HG02970 (cell line): ENCODE results near the gene B3GALT6.
A peak's percentile ranks its signal among the peaks of the same experiment; 100 is the strongest.

ENCODE experiments used
- ATAC-seq: cut with Tn5 transposase; IDR thresholded peaks from one replicate; pipeline ENCODE4 v1.9.1; 2021; ENCODE audit warnings: mild to moderate bottlenecking, moderate library complexity, moderate number of reproducible peaks; ENCODE audit not compliant: unreplicated experiment, low FRiP score

B3GALT6 gene

DNA sequence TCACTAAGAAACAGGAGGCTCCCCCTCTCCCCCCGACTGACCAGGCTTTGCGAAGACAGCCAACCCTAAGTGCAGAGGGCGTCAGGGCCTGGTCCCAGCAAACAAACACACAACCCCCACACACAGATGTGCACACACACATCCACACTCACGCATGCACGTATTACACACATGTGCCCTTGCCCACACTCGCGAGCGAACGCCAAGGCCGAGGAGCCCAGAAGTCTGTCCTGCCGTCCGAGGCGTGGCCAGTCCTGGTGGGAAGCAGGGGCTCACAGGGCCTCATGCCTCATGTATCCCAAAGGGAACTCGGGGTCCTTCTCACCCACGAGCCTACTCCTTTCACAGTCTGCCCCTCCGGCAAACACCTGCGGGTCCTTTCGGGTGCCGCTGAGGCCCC, 2.3 kb upstream of the B3GALT6 start:
- no peak for ATAC-seq

DNA sequence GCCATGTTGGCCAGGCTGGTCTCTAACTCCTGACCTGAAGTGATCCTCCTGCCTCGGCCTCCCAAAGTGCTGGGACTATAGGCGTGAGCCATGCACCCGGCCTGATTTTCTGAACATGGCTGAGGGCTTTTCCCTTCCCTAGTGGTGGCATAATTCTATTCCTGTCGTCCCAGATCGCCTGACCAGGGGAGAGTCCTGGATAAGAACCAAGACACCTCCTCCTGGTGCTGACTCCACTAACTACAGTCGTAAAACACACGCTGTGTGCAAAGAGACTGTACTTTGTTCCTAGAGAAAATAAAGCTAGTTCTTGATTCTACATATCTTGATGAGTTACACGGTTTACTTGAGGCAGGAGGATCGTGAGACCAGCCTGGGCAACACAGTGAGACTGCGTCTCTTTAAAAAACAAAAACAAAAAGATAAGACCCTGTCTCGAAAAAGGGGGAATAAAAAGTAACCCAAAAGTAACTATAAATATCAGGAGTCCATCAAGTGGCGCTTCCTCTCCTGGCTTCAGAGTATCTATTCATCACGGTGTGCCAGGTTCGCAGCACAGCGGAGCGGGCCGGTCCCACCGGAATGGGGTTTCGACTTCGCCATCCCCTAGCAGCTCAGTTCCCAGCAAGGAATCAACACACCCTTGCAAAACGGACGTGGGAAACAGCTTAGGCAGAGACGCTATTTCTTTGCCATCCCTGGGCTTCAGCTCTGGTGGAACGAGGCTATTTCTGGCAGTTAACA, 1.2 kb upstream of the B3GALT6 start:
- ATAC-seq, result no peak

DNA sequence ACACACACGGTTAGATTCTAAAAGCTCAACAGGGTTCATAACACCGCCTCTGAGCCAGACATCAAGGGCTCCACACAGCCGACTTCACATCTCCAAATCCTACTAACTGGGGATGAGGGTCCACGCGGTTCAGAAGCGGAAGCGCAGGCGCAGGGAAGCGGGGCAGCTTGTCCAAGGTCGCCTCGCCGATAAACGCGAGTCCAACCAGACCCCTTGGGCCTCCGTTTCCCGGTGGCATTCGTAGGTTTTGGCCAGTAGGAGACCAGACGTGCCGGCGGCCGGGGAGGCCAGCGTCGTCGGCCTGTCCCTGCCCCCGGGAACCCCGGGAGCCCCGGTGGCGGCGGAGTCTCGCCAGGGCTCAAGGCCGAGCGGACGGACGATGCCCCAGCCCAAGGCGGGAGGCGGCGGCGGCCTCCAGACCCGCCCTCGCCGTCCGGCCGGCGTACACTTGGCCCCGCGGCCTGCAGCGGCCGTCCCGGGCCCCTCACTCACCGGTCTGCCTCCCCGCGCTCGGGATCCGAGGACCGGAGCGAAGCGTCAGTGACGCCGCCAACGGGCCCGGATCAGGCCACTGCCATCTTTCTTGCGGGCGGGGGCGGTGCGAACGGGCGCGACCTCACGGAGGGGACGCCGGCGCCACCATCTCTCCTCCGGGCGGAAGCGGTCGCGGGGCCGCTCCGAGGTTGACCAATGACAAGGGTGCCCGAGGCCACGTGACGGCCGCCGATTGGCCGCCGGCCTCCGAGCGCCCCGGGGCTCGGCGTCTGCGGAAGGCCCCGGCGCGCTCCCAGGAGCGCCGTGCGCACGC, 433 bp upstream of the B3GALT6 start, which contains the start of gene SDF4:
TSS of gene SDF4 (minus strand) at position 602 of the 808 bp plus-strand sequence. CDS start 3,229 bp downstream, outside the sequence.
- peak; percentile 94 for ATAC-seq

DNA sequence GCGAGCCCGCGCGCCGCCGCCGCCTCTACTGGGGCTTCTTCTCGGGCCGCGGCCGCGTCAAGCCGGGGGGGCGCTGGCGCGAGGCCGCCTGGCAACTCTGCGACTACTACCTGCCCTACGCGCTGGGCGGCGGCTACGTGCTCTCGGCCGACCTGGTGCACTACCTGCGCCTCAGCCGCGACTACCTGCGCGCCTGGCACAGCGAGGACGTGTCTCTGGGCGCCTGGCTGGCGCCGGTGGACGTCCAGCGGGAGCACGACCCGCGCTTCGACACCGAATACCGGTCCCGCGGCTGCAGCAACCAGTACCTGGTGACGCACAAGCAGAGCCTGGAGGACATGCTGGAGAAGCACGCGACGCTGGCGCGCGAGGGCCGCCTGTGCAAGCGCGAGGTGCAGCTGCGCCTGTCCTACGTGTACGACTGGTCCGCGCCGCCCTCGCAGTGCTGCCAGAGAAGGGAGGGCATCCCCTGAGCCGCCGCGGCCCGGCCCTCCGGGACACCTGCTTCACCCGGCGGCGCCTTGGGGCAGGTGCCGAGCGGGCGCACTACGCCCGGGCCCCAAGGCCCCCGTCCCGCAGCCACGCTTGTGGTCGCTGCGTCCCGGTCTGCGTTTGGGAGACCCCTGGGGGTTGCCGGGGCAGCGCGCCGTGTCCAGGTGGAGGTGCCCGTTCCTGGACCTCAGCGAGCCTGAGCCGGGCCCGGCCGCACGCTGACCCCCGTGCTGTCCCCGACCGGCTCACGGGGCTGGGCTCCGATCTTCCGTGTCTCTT, 944 bp downstream of the B3GALT6 start:
- no peak for ATAC-seq

DNA sequence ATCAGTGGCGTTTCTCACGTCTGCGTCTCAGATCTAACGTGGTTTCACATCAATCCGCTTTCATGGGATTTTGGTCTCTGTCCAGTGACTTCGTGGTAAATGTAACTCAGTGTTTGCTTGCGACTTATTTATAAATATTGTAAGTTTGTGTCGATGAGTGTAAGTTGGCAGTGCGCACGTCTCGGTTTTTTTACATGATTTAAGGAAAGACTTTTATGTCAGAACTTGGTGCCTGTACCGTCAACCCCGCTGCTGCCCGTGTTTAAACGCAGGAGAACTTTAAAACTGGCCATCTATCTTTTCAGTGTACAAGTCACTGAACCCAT, 1.5 kb downstream of the B3GALT6 start:
- no peak for ATAC-seq

DNA sequence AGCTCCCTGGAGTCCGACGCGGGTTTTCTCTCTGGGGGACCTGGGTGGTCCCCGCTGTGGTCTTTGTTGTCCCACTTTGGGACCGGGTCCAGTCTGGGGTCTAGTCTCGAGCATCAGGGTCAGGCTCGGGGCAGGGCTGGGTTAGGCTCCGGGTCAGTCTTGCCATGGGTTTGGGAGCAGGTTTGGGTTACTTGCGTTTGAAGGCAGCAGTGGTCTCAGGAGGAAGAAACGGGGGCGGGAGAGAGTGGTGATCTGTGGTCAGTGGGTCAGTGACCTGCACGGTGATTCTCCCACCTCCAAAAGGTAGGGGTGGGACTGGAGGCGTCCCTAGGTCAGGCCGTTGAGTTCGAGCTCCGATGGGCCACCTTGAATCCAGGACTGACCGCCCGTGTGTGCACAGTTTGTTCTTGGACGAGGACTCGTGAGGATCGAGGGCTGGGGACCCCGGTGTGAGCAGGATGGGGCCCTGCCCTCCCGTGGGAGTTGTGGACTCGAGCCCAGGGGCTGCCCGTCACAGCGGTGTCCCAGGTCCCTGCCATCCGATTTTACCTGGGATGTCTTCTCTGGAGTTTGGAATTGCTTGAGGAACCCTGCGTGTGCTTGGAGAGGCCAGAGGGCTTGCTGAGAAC, 2.3 kb downstream of the B3GALT6 start:
- no peak for ATAC-seq

DNA sequence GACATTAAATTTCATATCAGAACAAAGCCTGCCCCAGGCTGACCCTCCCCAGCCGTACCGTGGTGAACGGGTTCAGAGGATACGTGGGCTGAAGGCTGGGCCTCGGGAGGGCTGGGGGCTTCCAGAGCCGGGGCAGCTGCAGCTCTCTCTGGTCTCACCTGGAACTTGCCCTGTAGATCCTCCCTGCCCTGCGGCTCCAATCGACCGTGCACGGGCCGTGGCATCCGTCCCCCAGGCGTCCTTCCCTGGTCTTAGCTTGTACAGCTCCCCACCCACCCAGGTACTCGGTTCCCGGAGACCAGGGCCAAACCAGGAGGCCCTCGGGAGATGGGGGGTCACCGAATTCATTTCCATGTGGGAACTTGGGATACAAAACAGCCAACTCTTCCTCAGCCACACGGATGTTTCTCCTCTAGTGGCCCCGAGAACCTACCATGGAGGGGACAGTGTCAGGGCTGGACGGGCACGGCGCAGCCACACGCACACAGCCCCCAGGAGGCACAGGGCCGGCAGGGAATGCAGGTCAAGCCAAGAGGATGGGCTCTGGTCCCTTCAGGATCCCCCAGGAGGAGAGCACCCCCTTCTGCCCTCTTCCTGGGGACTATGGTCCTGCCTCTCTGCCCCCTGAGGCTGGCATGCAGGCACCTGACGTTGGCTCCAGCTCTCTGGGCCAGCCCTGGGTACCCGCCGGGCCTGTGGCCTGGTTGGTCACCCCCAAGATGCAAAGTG, 3.1 kb downstream of the B3GALT6 start:
- ATAC-seq, result no peak

DNA sequence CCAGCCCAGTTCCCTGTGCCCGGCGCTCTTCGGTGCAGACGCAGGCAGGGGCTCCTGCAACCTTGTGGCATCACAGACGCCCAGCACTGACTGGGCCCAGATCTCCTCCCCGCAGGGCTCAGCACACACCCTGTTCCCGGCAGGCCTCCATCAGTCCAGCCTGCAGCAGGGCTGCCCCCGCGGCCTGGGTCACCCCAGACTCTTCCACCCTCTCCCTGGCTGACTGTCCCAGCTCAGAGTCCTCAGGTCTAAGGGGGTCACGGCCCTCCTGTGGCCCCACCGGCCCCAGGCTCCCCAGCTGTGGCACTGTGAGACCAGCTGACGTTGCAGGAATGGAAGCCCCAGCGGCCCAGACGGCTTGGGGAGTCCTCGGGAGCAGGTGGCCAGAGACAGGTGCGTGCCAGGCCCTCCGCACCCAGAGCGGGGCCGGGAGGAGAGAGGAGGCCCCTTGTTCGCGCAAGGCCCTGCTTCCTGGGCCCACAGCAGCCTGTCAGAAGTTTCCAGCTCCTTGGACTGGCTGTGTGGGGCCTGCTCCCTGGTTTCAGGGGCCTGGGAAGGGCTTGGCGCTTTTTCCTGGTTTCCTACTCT, 4.2 kb downstream of the B3GALT6 start:
- ATAC-seq, result no peak

DNA sequence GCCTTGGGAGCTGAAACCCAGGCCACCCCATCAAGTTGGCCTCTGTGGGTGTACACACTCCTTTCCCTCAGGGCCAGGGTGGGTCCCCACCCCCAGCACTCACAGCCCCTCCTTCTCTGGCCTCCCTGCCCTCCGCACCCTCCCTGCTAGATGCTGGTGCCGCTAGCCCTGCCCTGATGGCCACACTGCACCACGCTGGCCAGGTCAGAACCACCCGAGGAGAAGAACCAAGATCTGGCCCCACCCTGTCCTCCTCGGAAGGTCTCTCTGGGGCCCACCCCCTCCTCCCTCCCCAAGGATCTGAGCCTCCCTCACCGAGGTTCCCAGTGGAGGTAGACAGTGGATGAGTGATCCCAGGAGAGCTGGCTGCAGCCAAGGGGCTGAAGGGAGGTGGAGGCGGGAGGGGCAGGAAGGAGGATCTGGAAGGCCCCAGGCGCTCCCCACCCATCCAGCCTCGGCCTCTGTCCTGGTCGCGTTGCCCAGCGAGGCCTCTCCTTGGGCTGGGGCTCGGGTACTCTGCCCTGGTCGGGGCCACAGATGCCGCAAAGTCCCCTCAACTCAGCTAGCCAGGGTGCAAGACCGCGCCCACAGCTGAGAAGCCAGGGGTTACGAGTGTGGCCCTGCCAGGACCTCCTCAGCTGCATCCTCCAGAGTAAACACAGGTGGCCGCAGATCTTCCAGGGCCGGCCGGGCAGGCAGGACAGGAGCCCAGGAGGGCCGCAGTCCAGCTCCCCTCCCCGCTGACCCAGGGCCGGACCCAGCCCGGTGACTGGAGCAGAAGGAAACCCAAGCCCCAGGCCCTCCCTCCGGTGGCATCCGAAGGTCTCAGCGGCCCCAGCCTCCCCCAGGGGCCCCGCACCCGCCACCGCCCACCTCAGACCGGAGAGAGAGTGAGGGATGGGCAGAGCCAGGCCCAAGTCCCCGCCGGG, 5.2 kb downstream of the B3GALT6 start:
- ATAC-seq, result no peak

DNA sequence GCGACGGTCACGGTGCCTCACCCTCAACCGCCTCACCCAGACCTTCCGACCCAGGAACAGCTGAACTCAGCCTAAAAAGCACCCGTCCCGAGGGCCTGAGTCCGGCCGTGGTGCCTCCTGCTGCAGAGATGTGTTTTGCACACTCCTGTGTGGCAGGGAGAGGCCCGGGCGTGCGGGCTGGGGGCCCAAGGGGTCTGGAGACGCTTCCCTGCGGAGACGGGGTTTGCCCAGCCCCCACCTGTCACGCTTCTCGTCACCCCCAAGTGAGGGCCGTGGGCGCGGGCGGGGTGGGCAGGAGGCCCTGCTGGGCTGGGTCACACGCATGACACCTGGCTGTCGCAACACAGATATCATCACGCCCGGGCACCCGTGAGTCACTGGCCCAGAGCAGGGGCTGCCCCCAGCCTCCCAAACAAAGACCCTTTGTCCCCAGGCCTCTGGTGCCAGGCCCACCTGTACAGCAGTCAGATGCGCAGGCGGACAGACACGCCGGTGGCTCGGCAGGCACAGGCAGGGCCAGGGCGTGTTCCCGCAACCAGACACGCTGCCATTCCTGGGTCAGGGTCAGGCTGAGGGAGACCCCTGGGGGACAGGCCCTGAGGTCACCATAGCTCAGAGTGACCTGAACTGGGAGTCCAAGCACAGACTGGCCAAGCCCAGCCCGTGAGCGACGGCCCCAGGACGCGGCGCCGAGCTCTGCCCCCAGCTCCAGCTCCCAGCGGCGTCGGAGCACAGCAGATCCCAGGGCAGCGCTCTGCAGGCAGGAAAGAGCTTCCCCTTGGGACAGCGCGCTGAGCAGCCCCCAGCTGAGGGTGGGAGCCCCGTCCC, 6.1 kb downstream of the B3GALT6 start:
- no peak for ATAC-seq

DNA sequence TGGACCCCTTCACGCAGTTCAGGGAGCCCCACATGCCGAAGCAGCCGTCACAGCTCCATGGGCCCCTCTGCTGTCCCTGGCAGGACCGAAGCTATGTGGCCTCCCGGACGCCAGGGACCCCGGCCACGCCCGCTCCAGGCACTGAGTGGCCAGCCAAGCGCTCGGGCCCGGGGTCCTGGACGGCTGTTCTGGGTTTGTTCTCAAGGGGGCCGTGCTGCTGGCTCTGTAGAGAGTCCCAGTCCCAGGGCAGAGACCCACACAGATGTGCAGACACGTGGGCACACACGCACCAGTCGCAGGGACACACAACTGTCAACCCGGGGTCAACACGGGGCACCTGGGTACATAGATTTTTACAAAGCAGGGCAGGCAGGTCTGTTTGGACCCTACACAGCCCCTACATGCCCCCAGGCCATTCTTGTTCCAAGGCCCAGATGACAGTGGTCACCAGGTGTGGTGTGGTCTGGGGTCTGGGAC, 6.7 kb downstream of the B3GALT6 start:
- no peak for ATAC-seq

DNA sequence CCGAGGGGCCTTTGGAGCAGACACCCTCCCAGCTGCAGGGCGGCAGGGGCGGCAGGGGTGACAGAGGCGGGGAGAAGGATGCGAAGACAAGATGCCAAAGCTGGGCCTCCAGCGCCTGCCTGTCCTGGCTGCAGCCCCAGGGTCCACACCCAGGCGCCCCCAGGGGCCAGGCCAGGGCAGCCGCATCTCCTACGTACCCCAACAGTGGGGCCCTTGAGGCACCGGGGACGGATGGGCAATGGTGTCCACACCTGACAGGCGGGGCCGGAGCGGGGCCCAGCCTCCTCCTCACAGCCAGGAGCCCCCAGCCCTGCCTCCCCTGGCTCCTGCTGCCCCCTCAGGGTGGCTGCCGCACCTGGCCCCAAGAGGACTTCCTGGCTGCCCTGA, 7.2 kb downstream of the B3GALT6 start:
- no peak for ATAC-seq

DNA sequence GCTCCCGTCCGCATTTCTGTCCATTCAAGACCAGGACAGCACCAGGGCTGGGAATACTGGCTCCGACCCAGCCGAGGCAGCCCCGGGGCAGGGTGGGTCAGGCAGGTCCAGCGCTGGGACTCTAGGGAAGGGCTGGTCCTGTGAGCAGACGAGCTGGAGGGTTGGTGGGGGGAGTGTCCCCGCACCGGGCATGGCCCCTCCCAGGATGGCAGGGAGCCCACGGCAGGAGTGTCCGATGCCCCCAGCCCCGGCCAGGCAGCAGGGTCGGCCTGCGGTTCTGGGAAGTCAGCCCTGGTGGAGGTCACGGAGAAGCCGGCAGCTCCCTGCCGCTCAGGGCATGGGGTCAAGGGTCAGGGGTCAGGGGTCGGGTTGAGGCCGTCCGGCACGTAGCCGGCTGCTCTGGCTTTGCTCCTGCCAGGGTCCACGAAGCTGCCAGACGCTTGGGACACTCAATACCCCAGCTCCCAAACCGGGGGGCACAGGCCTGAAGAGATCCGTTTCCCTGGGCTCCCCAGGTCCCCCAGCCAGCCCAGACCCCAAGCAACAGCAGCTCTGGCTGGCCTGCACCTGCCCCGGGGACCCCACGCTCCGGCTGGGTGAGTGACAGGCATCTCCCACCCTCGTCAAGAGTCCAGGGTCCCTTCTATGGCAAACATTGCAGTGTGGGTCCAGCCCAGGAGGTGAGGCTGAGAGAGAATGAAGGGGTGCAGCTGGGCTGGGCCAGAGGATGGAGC, 7.7 kb downstream of the B3GALT6 start:
- ATAC-seq, result no peak

DNA sequence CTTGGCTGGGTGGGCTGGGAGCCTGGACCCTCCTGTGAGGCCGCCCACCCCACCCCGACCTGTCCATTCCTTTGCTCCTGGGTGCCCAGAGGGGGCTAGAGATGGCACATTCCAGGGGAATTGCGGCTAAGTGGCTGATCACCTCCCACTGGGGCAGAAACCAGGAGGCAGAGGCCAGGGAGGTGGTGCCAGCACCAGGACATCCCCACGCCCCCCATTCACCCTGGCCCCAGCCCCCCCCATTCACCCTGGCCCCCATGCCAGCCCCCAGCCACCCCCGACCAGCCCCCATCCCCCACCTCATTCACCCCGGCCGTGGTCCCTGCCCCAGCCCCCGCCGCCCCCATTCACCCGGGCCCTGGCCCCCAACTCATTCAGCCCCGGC, 8.3 kb downstream of the B3GALT6 start:
- ATAC-seq, result no peak

DNA sequence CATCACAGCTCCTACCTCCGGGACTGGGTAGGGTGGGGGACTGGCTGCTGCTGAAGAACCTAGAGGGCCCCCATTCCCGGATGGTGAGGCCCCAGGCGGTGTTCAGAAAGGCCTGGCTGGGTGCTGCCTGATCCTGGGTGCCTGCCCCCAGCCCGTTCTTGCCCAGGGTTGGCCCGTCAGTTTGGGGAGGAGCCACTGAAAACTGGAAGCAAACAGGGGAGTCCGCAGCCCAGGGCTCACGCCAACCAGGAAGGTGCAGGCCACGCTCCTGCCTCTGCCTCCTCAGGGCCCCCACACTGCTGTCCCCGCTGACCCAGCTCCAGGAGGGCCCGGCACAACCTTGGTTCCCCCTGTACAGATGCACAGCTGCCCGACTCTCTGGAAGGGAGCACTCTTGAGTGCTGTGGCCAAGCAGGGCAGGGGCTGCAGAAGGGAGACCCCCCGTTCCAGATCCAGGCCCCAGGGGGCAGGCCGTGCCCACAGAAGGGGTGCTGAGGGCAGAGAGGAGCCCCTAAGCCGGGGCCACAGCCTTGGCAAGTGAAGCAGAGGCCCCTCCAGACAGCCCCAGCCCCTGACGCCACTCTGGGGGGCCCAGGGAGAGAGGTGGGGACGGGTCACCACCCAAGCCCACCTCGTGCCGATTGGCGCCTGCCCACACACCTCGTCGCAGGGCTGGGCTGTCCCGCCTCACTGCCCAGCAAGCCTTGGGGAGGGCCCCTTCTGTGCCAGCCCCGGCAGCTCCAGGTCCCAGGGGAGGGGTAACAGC, 9.0 kb downstream of the B3GALT6 start:
- no peak for ATAC-seq

DNA sequence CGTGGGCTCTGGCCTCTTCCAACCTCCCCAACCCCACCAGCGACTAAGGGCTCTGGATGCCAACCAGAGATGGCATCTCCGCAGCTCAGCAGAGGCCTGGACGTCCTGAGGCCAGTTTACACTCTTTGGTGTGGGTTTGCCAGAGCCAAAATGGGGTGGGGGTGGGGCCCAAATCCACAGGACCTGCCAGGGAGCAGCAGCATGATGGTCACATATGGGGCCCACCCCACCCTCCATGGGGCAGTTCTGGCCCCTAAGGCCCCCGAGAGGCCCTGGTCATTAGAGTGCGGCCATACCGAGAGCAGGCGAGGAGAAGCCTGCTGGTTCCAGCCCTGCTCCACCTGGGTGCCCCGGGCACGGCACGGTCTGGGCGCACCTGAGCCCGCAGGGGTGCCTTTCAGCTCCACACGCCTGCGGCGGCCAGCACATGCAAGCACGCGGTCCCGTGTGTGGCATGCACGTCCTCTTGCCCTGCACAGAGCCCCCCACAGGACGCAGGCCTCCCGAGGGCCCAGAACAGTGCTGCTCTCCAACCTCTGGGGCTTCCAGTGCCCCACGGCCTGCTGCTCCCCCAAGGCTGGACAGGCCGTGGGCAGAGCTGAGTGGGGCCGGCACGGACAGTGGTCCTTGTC, 9.7 kb downstream of the B3GALT6 start:
- ATAC-seq, result no peak
